ENCODE data around the gene KLHL35.

KLHL35 gene

DNA sequence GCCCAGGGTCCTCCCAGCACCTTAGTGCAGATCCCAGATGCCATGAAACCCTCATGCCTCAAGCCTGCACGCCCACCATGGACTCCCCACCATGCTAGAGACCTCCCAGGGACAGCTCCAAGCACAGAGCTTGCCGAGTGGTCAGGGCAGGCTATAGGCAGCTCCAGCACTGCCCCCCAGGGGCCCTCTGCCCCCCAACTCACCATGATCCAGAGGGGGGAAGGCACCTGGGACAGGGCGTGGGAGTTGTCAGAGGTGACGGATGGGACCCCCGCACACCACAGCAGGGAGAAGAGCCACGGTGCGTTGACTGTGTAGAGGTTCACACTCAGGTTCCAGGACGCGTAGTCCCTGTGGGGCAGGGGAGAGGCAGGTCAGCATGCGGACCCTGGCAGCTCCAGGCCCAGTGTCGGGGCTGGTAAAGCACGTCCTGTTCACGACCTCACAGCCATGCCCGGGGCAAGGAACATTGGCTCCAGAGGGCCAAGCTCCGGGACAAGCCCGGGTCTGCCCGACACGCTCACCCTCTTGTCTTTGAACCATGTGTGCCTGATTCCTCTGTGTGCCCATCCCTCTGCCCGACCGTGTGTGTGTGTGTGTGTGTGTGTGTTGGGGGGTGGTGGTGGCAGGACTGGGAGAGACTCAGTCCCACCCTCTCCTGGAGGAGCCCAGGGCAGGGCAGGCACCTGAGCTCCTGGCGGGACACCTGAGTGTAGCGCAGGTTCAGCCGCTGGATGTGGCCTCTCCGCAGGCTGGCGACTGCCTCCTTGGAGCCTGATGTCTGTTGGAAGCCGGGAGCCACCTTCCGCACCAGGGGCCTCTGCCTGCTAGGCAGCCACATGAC is 8.2 kb upstream of the KLHL35 start:
- no peak for DNase-seq

GRCh38 chr11:75439495-75440120 is 6.6 kb upstream of the KLHL35 start:
- no peak for DNase-seq

- DNase-seq, result no peak
Measured at GRCh38 chr11:75439026-75439425, 6.0 kb upstream of the KLHL35 start.

DNA sequence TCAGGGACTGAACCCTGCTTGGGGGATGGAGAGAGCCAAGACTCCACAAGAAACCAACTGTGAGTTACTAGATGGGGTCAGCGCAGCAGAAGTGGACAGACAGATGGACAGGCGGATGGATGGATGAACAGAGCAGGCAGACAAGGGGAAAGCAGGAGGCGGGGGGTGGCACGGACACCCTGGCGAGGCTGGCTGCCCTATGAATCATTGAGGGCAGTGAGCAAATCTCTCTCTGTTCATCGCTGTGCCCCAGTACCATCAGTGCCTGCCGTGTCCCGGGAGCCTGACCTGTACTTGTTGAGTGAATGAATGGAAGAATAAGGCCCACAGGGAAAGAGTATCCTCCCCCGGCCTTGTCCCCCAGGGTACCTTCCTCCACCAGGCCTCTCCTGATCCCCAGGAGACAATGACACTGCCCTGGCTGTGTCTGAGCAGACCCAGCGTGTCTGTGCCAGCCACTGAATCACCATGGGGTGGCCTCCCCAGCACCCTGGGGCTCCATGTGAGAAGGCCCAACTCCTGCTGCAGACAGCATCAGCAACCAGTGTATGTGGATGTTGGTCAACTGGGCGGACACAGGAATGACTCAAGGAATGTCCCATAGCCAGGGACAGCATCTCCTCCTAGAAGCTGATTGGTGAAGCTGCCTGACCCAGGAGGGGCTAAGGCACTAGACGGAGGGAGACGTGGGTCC is 5.1 kb upstream of the KLHL35 start:
- DNase-seq, result no peak

DNA sequence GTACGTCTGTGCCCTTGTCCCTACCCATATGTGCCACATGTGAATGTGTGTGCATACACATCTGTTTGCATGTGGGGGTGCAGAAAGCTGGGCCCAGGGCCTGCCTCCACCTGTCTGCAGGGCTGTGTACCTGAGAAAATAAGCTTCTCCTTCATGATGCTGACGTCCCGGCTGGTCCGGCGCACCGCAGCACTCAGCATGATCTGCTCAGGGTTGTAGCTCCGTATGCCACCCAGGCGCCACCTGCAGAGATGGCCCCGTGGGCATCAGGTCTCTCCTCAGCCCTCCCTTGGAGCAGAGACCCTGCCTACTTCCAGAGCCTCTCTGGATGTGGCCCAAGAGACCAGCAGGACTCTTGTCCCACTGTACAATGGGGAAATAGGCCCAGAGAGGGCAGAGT is 3.8 kb upstream of the KLHL35 start:
- DNase-seq, result no peak

GRCh38 chr11:75435571-75435925 is 2.5 kb upstream of the KLHL35 start:
- DNase-seq, result no peak

DNA sequence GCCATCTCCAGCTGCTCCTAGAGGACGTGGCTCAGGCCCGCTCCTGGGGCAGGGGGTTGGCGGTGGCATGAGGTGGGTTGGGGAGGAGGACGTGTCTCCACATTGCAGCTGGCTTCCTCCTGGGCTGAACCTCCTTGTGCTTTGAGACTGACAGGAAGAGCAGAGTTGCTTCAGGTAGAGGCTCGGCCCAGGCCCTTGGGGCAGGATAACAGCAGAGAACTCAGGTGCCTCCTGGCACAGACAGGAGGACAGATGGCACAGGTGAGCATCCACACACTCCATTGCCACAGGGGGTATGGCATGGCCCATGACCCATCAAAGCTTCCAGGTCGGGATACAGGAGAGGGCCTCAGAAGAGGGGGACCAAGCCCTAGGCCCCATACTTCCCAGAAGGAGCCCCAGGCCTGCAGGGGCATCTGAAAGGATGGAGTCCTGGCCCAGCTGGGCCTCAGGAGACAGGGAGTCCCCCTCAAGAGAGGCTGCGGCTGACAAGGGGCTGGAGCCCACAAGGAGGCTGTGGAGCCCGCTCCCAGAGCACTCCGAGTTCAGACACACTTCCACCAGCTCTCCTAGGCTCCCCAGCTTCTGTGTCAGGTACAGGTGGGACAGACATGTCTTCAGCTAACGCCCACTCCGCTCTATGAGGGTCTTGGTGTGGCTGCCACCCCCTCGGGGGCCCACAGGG is 2.0 kb upstream of the KLHL35 start:
- DNase-seq, result no peak

DNA sequence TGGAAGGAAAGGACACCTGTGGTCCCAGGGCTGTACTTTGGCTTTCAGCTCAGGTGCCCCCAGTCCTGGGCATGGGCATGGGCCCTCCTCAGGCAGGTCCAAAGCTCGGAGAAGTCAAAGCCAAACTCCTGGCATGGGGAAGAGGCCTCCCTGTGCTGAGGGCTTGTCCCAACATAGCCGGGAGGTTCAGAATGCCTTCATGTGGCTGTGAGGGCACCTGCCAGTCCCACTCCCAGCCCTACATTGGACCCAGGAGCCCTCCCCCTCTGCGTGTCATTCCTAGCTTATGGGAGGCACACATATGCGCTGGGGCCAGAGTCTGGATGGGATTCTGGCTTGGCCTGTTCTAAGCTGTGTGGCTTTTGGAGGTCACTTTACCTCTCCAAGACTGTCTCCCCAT is 1.0 kb upstream of the KLHL35 start:
- no peak for DNase-seq

DNA sequence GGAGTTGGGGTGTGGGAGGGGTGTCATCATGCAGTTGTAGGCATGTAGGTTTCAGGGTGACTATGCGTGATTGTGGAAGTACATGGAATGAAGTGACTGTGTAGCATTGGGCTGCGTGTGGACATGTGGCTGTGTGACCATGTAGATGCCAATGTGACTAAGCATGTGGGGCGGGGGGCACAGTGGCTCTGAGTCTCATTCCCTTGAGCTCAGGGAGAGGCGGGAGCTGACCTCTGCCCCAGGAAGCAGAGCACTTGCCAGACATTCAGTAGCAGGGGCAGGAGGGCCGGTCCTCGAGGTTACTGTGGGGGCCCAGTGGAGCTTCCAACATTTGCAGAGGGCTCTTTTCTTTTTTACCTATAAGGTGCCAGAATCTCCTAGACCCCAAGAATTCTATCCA is 440 bp upstream of the KLHL35 start:
- no peak for DNase-seq

GRCh38 chr11:75431533-75432525 is 1.2 kb downstream of the KLHL35 start:
- no peak for DNase-seq

GRCh38 chr11:75430714-75431532 is 2.1 kb downstream of the KLHL35 start:
- no peak for DNase-seq

DNA sequence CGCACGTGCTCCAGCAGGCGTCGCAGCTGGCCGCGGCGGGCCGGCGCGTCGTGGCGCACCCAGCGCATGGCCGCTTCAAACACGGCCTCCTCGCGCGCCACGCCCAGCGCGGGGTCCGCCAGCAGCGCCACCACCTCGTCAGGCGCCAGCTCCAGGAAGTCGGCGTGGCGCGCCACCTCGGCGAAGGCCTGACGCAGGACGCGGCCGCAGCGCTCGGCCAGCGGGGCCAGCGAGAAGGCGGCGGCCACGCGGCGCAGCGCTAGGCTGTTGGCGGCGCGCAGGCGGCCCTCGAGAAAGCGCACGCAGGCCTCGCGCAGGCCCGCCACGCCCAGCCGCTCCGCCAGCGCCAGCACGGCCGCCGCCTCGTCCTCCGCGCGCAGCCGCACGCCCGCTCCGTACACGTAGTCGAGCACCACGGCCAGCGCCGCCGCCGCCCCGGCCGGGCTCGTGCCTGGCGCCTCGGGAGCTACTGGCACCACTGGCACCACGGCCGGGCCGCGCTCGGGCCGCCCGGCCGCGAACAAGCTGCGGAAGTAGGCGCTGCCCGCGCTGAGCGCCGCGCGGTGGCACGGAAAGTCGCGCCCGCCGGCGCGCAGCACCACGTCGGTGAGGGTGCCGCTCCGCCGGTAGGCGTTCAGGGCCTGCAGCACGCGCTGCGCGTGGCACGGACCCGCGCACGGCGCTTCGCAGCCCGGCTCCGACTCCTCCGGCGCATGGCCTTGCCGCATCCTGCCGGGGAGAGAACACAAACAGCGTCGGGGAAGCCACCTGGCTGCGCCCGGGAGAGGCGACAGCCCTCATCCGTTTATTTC is 2.9 kb downstream of the KLHL35 start:
- DNase-seq, result peak; percentile 46

DNA sequence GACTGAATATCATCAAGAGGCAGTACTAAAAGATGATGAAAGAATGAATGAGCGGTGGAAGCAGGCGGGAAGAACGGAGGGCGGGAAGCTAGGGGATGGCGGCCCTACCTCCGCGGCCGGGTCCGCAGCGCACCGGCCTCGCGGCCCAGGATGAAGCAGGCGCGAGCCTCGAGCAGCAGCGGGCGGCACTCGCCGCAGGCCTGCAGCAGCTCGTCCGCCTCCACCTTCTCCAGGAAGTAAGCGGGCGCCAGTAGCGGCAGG is 3.4 kb downstream of the KLHL35 start:
- DNase-seq, result no peak

GRCh38 chr11:75428989-75429640 is 3.9 kb downstream of the KLHL35 start:
- no peak for DNase-seq

DNA sequence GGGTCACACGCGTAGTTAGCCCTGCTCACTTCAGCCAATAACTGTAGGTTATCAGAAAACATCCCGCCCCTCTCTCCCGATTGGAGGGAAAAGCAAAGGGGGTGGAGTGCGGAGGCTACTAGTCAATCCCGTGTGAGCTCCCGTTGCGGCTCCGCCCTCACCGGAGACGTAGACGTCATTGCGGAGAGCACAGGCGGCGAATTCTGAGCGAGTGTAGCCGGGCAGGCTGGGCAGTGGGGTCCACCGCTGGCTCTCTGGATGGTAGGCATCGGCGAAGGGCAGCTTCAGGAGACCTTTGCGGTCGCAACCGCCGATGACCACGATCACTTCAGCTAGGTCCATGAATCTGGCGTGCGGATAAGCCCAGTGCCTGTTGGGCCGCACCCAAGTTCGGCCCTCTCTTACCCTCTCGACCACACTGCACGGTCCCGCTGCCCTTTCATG is 4.7 kb downstream of the KLHL35 start:
- DNase-seq, result peak; percentile 41

GRCh38 chr11:75427181-75427580 is 5.8 kb downstream of the KLHL35 start:
- no peak for DNase-seq

- DNase-seq, result no peak
Measured at GRCh38 chr11:75426720-75427086, 6.3 kb downstream of the KLHL35 start.

DNA sequence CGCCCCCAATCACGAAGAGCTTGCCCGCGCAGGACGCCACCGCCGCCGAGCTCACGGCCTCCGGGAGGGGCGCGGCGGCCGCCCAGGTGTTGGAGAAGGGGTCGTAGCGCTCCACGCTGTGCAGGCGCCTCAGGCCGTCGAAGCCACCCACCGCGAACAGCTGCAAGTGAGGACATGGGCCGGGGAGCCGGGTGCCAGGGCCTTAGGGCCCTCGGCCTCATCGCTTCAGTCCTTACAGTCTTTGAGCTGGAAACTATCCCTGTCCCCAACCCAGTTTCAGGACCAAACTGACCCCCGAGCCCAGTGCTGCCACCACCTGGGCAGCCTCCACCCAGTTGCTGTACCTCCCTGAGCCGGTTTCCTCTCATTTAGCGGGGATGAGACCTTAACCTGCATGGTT is 7.6 kb downstream of the KLHL35 start:
- no peak for DNase-seq

DNA sequence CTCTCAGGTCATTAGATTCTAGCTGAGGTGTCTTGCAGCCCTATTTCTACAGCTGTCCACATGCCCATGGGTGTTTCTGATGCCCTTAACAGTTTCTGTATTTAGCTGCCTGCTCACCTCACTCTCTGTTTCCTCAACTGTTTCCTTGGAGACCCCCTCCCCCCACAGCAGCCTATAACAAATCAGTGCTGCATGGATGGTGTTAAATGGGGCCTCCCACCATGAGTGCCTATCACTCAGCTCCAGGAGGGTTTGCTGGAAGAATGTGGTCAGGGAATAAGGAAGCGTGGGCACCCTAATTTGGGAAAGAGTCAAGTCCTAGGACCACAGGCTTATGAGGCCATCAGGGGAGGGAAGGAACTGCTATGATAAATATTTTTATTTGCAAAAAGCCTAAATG is 8.6 kb downstream of the KLHL35 start:
- DNase-seq, result no peak

DNA sequence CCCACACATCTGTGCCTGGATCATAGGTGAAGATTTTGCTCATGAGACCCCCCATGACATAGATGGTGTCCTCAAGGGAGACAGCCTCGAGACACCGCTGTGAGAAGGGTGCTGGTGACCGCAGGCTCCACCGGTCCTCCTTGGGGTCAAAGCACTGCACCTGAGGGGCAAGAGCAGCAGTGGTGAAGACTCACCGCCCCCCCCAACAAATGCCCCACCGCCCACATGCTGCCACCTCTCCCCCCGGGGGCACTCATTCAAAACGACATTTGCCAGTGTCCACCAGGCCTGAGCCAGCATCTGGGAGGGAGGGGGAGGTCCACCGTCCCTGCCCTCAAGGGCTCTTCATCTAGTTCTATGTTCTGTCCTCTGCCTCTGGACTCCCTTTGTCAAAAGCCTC is 9.3 kb downstream of the KLHL35 start:
- no peak for DNase-seq
